GM12892 (cell line): ENCODE data around the gene C8A.

ENCODE experiments used
- POLR2A ChIP-seq: IDR thresholded peaks from 2 replicates; pipeline ENCODE4 v1.6.1; 2011; ENCODE audit warnings: low read depth, low read length, control low read depth
- TAF1 ChIP-seq: IDR thresholded peaks from 2 replicates; pipeline ENCODE4 v1.6.1; 2011; ENCODE audit warnings: low read depth, mild to moderate bottlenecking, control low read depth, low read length, borderline replicate concordance

- TF ChIP-seq TAF1 (no peak), POLR2A (no peak)
Measured at GRCh38 chr1:56939209-56939608, 84.6 kb downstream of the C8A start.
